HepG2 (cell line): Measurements from ENCODE around the gene PRR22. TPM values are rescaled to one million over a fixed set of nuclear protein-coding genes. Genes with fewer than 3 reads are reported as not detected.

Experiments used
- CENPT ChIP-seq: sonication (generic); formaldehyde crosslinking; IDR thresholded peaks from 2 replicates; pipeline ENCODE4 v1.8.0; 2022; ENCODE audit warnings: low read depth, mild to moderate bottlenecking, moderate library complexity, missing genetic modification reagents
- ESRRA ChIP-seq: sonication (generic); formaldehyde crosslinking; IDR thresholded peaks from 2 replicates; pipeline ENCODE4 v1.5.1; 2020; ENCODE audit warnings: mild to moderate bottlenecking, low read depth, missing genetic modification reagents
- HDAC6 ChIP-seq: fragments of 200-600 bp; sonication (generic); IDR thresholded peaks from 2 replicates; pipeline ENCODE4 v1.7.0; 2017; ENCODE audit warnings: mild to moderate bottlenecking, antibody characterized with exemption, low read length, low read depth
- IRF9 ChIP-seq: sonication (generic); formaldehyde crosslinking; IDR thresholded peaks from 2 replicates; pipeline ENCODE4 v1.8.0; 2022; ENCODE audit warnings: missing genetic modification reagents, mild to moderate bottlenecking, borderline replicate concordance
- MAFG ChIP-seq: sonication (generic); formaldehyde crosslinking; IDR thresholded peaks from 2 replicates; pipeline ENCODE4 v1.5.1; 2020; ENCODE audit warnings: mild to moderate bottlenecking, missing genetic modification reagents
- NAIF1 ChIP-seq: sonication (generic); formaldehyde crosslinking; IDR thresholded peaks from 2 replicates; pipeline ENCODE4 v1.5.0; 2020; ENCODE audit warnings: mild to moderate bottlenecking, missing genetic modification reagents, borderline replicate concordance
- NFIB ChIP-seq: sonication (generic); formaldehyde crosslinking; IDR thresholded peaks from 2 replicates; pipeline ENCODE4 v1.9.0; 2021; ENCODE audit warnings: missing genetic modification reagents, mild to moderate bottlenecking, borderline replicate concordance
- NFRKB ChIP-seq: fragments of 450-650 bp; IDR thresholded peaks from 2 replicates; pipeline ENCODE4 v1.6.1; 2017
- NR2F6 ChIP-seq, 2 experiments: IDR thresholded peaks; 2 replicates each; pipeline ENCODE4 v1.6.1; 2016; ENCODE audit warnings: antibody characterized with exemption in 1 of 2, mild to moderate bottlenecking in 1 of 2
- NRL ChIP-seq: sonication (generic); formaldehyde crosslinking; IDR thresholded peaks from 2 replicates; pipeline ENCODE4 v1.5.0; 2020; ENCODE audit warnings: missing genetic modification reagents, mild to moderate bottlenecking, moderate library complexity, borderline replicate concordance
- SMARCE1 ChIP-seq: fragments of 450-650 bp; IDR thresholded peaks from 2 replicates; pipeline ENCODE4 v1.6.1; 2017; ENCODE audit warnings: borderline replicate concordance
- SP2 ChIP-seq: sonication (generic); formaldehyde crosslinking; IDR thresholded peaks from 2 replicates; pipeline ENCODE4 v1.5.1; 2020; ENCODE audit warnings: mild to moderate bottlenecking, missing genetic modification reagents
- SRSF9 ChIP-seq: fragments of 200-400 bp; formaldehyde crosslinking; IDR thresholded peaks from 2 replicates; pipeline ENCODE4 v1.6.1; 2018; ENCODE audit warnings: borderline replicate concordance, mild to moderate bottlenecking, low read depth, low read length; ENCODE audit not compliant: insufficient read depth, poor library complexity, severe bottlenecking
- TEAD2 ChIP-seq: sonication (generic); formaldehyde crosslinking; IDR thresholded peaks from 2 replicates; pipeline ENCODE4 v1.9.0; 2021; ENCODE audit warnings: missing genetic modification reagents
- ZNF230 ChIP-seq: sonication (generic); formaldehyde crosslinking; IDR thresholded peaks from 2 replicates; pipeline ENCODE4 v1.4.0; 2020; ENCODE audit warnings: mild to moderate bottlenecking, missing genetic modification reagents
- ZNF235 ChIP-seq: sonication (generic); formaldehyde crosslinking; IDR thresholded peaks from 2 replicates; pipeline ENCODE4 v1.8.1; 2023; ENCODE audit warnings: mild to moderate bottlenecking, missing genetic modification reagents, borderline replicate concordance
- ZNF432 ChIP-seq: sonication (generic); formaldehyde crosslinking; IDR thresholded peaks from 2 replicates; pipeline ENCODE4 v1.5.0; 2020; ENCODE audit warnings: missing genetic modification reagents, mild to moderate bottlenecking, borderline replicate concordance
- ZNF512 ChIP-seq: sonication (generic); formaldehyde crosslinking; IDR thresholded peaks from 2 replicates; pipeline ENCODE4 v1.4.0; 2020; ENCODE audit warnings: mild to moderate bottlenecking, missing genetic modification reagents
- ZNF564 ChIP-seq: sonication (generic); formaldehyde crosslinking; IDR thresholded peaks from 2 replicates; pipeline ENCODE4 v1.8.1; 2023; ENCODE audit warnings: mild to moderate bottlenecking, missing genetic modification reagents
- ZNF574 ChIP-seq: sonication (generic); formaldehyde crosslinking; IDR thresholded peaks from 2 replicates; pipeline ENCODE4 v1.4.0; 2020; ENCODE audit warnings: missing genetic modification reagents
- ZNF644 ChIP-seq: IDR thresholded peaks from 2 replicates; pipeline ENCODE4 v1.6.1; 2016; ENCODE audit warnings: low read depth
- ZNF782 ChIP-seq: sonication (generic); formaldehyde crosslinking; IDR thresholded peaks from 2 replicates; pipeline ENCODE4 v1.4.0; 2020; ENCODE audit warnings: missing genetic modification reagents, mild to moderate bottlenecking, borderline replicate concordance
- polyA plus RNA-seq, 8 experiments: library from polyadenylated mRNA; depleted of rRNA in 3 of 8; stranded (reverse) in 7 of 8; unstranded in 1 of 8; fragments of >200 nt; fragmentation: Illumina TruSeq in 4 of 8; extraction: Trizol in 4 of 8; gene quantifications; 2 replicates each; pipeline versions ENCODE4 v1.2.1 to v1.2.3, GENCODE V29; 2011 to 2016; ENCODE audit warnings: low read depth in 4 of 8, missing spikeins in 1 of 8, mixed read lengths in 1 of 8; ENCODE audit not compliant: insufficient read depth in 1 of 8
- total RNA-seq, 5 experiments: library from RNA; depleted of rRNA; stranded (reverse); fragments of >200 nt; fragmentation: Illumina TruSeq; extraction: Trizol; gene quantifications; 2 replicates each; pipeline ENCODE4 v1.2.3, GENCODE V29; 2016; ENCODE audit warnings: low read depth in 1 of 5

The PRR22 gene
- total and polyA plus RNA-seq, 2 of the 13 experiments (the other 11 are each of a cell fraction or from before 2014, with no cell fraction given), result 0.84 to 2.3 TPM

- TF ChIP-seq ZNF782 (CRISPR knock-in tag), result peak; percentile 31; the same call in 1 of the 2 replicates
- no peak for TF ChIP-seq SP2 (CRISPR knock-in tag)
- no peak for TF ChIP-seq TEAD2 (CRISPR knock-in tag)
- TF ChIP-seq ZNF432 (CRISPR knock-in tag), result no peak
- no peak for TF ChIP-seq CENPT
- no peak for TF ChIP-seq SMARCE1
- no peak for TF ChIP-seq HDAC6
- no peak for TF ChIP-seq MAFG
- no peak; the same call in 1 of the 2 replicates for TF ChIP-seq IRF9 (CRISPR knock-in tag)
- TF ChIP-seq ZNF574 (CRISPR knock-in tag), result peak; percentile 74
- no peak for TF ChIP-seq NAIF1 (CRISPR knock-in tag)
- TF ChIP-seq NR2F6 (IDR thresholded peaks at IDR 0.05), result peak; percentile 67
- peak; percentile 88 for TF ChIP-seq NR2F6 (CRISPR knock-in tag; IDR thresholded peaks at IDR 0.05)
- TF ChIP-seq NFRKB, result no peak
- no peak for TF ChIP-seq NFIB (CRISPR knock-in tag)
- no peak for TF ChIP-seq SRSF9
- TF ChIP-seq ZNF512 (CRISPR knock-in tag), result no peak
- no peak for TF ChIP-seq ZNF564 (CRISPR knock-in tag)
- TF ChIP-seq ZNF230, result 0 out of 2 replicates have a peak, but pooled peaks have one; percentile 79
- peak; percentile 98 for TF ChIP-seq ESRRA
- TF ChIP-seq ZNF235 (CRISPR knock-in tag), result no peak
- no peak for TF ChIP-seq NRL (CRISPR knock-in tag)
- no peak for TF ChIP-seq ZNF644
Measured at GRCh38 chr19:5826531-5827341, 42.2 kb upstream of the PRR22 start (continued).
